SK-N-SH treated with all-trans-retinoic acid at 6 μM for 48 hours (cell line): ENCODE data around the gene ADCY1.

Source experiments
- ATAC-seq: fragments of 200-7000 bp; cut with Tn5 transposase; 3 replicates; pipeline ENCODE4 v1.9.1; 2020; ENCODE audit warnings: mild to moderate bottlenecking, moderate library complexity
- ARNTL ChIP-seq: fragments of 450-650 bp; formaldehyde crosslinking; IDR thresholded peaks from 2 replicates; pipeline ENCODE4 v1.5.0; 2020; ENCODE audit warnings: low read depth, mild to moderate bottlenecking, moderate library complexity, borderline replicate concordance
- BACH2 ChIP-seq: fragments of 250-450 bp; sonication (Bioruptor Pico); IDR thresholded peaks from 2 replicates; pipeline ENCODE4 v1.9.0; 2021; ENCODE audit warnings: mild to moderate bottlenecking, borderline replicate concordance
- CREB5 ChIP-seq: fragments of 250-450 bp; sonication (Bioruptor Pico); IDR thresholded peaks from 2 replicates; pipeline ENCODE4 v1.5.1; 2020; ENCODE audit warnings: low read depth, mild to moderate bottlenecking, moderate library complexity
- ESRRG ChIP-seq: fragments of 250-450 bp; sonication (Bioruptor Pico); IDR thresholded peaks from 2 replicates; pipeline ENCODE4 v1.6.1; 2021; ENCODE audit warnings: mild to moderate bottlenecking
- GLIS3 ChIP-seq: fragments of 250-450 bp; sonication (Bioruptor Pico); IDR thresholded peaks from 2 replicates; pipeline ENCODE4 v1.5.0; 2020; ENCODE audit warnings: mild to moderate bottlenecking, moderate library complexity
- ISL1 ChIP-seq: fragments of 250-450 bp; sonication (Bioruptor Pico); IDR thresholded peaks from 2 replicates; pipeline ENCODE4 v2.1.2; 2022; ENCODE audit warnings: mild to moderate bottlenecking, moderate library complexity
- OSR1 ChIP-seq: fragments of 250-450 bp; sonication (Bioruptor Pico); IDR thresholded peaks from 2 replicates; pipeline ENCODE4 v1.8.0; 2022; ENCODE audit warnings: moderate library complexity, mild to moderate bottlenecking, inconsistent platforms
- POU6F1 ChIP-seq: fragments of 250-450 bp; sonication (Bioruptor Pico); IDR thresholded peaks from 2 replicates; pipeline ENCODE4 v1.8.0; 2021; ENCODE audit warnings: low read depth, mild to moderate bottlenecking, moderate library complexity, borderline replicate concordance
- PPARA ChIP-seq: fragments of 250-450 bp; sonication (Bioruptor Pico); IDR thresholded peaks from 2 replicates; pipeline ENCODE4 v1.5.0; 2020; ENCODE audit warnings: mild to moderate bottlenecking, borderline replicate concordance
- RARB ChIP-seq: fragments of 250-450 bp; sonication (Bioruptor Pico); IDR thresholded peaks from 2 replicates; pipeline ENCODE4 v1.8.0; 2021; ENCODE audit warnings: mild to moderate bottlenecking, moderate library complexity
- SNAI2 ChIP-seq: fragments of 250-450 bp; sonication (Bioruptor Pico); IDR thresholded peaks from 2 replicates; pipeline ENCODE4 v1.5.0; 2020; ENCODE audit warnings: mild to moderate bottlenecking, moderate library complexity
- TCF4 ChIP-seq: fragments of 250-450 bp; sonication (Bioruptor Pico); IDR thresholded peaks from 2 replicates; pipeline ENCODE4 v1.8.0; 2021; ENCODE audit warnings: mild to moderate bottlenecking, moderate library complexity, borderline replicate concordance
- TOX ChIP-seq: fragments of 250-450 bp; sonication (Bioruptor Pico); IDR thresholded peaks from 2 replicates; pipeline ENCODE4 v1.8.0; 2021; ENCODE audit warnings: mild to moderate bottlenecking, moderate library complexity, borderline replicate concordance
- TSHZ2 ChIP-seq: fragments of 250-450 bp; sonication (Bioruptor Pico); IDR thresholded peaks from 2 replicates; pipeline ENCODE4 v1.5.0; 2020; ENCODE audit warnings: mild to moderate bottlenecking, moderate library complexity
- ZC3H10 ChIP-seq: fragments of 250-450 bp; sonication (Bioruptor Pico); IDR thresholded peaks from 2 replicates; pipeline ENCODE4 v1.5.1; 2021; ENCODE audit warnings: mild to moderate bottlenecking, moderate library complexity
- ZFP3 ChIP-seq: fragments of 250-450 bp; sonication (Bioruptor Pico); IDR thresholded peaks from 2 replicates; pipeline ENCODE4 v1.5.0; 2020; ENCODE audit warnings: mild to moderate bottlenecking, moderate library complexity
- ZFP30 ChIP-seq: fragments of 450-650 bp; formaldehyde crosslinking; IDR thresholded peaks from 2 replicates; pipeline ENCODE4 v1.5.0; 2022; ENCODE audit warnings: mild to moderate bottlenecking, moderate library complexity
- ZNF565 ChIP-seq: fragments of 450-650 bp; formaldehyde crosslinking; conservative IDR thresholded peaks from 2 replicates; pipeline ENCODE4 v1.5.0; 2020; ENCODE audit warnings: low read depth, mild to moderate bottlenecking, moderate library complexity
- ZNF70 ChIP-seq: fragments of 450-650 bp; formaldehyde crosslinking; IDR thresholded peaks from 2 replicates; pipeline ENCODE4 v1.5.0; 2020; ENCODE audit warnings: mild to moderate bottlenecking, moderate library complexity
- ZNF8 ChIP-seq: fragments of 450-650 bp; formaldehyde crosslinking; IDR thresholded peaks from 2 replicates; pipeline ENCODE4 v1.5.0; 2020; ENCODE audit warnings: mild to moderate bottlenecking, moderate library complexity

ADCY1 gene

GRCh38 chr7:45581271-45581780 lies 7.2 kb downstream of the ADCY1 start:
- ATAC-seq, result no peak

GRCh38 chr7:45582136-45582749 lies 8.1 kb downstream of the ADCY1 start:
- TF ChIP-seq ZFP30 (CRISPR knock-in tag), result no peak
- TF ChIP-seq BACH2 (CRISPR knock-in tag), result no peak
- TF ChIP-seq GLIS3 (CRISPR knock-in tag), result no peak
- TF ChIP-seq ESRRG (CRISPR knock-in tag), result no peak
- TF ChIP-seq RARB (CRISPR knock-in tag), result no peak
- ATAC-seq, result no peak

More at GRCh38 chr7:45581271-45581780, 7.2 kb downstream of the ADCY1 start:
- TF ChIP-seq GLIS3 (CRISPR knock-in tag) (no peak), SNAI2 (CRISPR knock-in tag) (no peak), TCF4 (CRISPR knock-in tag) (no peak), PPARA (no peak), CREB5 (no peak), RARB (CRISPR knock-in tag) (no peak), ZNF565 (CRISPR knock-in tag) (no peak), BACH2 (CRISPR knock-in tag) (no peak)

GRCh38 chr7:45582868-45583277 lies 8.7 kb downstream of the ADCY1 start:
- TF ChIP-seq RARB (CRISPR knock-in tag) (no peak), POU6F1 (CRISPR knock-in tag) (no peak), TCF4 (CRISPR knock-in tag) (no peak), ZNF565 (CRISPR knock-in tag) (no peak), ZNF70 (CRISPR knock-in tag) (no peak), ZFP30 (CRISPR knock-in tag) (no peak), PPARA (no peak), ISL1 (CRISPR knock-in tag) (no peak), ZC3H10 (no peak), TSHZ2 (no peak), ZFP3 (CRISPR knock-in tag) (no peak), TOX (CRISPR knock-in tag) (no peak), OSR1 (CRISPR knock-in tag) (no peak), GLIS3 (CRISPR knock-in tag) (no peak), ARNTL (CRISPR knock-in tag) (no peak), ESRRG (CRISPR knock-in tag) (no peak), ZNF8 (CRISPR knock-in tag) (no peak), CREB5 (no peak)
- ATAC-seq, result no peak

- TF ChIP-seq ZNF70 (CRISPR knock-in tag), result no peak
- ATAC-seq, result no peak
Measured at GRCh38 chr7:45583296-45583695, 9.1 kb downstream of the ADCY1 start.
